Ovary (tissue), 3 donors: Measurements from ENCODE around the gene ARSA.

Experiments
- POLR2A ChIP-seq: fragments of 450-650 bp; IDR thresholded peaks from one replicate; pipeline ENCODE4 v1.6.1; 2017; ENCODE audit warnings: antibody characterized with exemption, mild to moderate bottlenecking, moderate library complexity
- TF ChIP-seq, protein P1 (sequence below), 3 donors: fragments of 450-650 bp in 2 of 3; fragments of 200-600 bp in 1 of 3; IDR thresholded peaks; one replicate each; pipeline versions ENCODE4 v1.5.1 to v1.8.0; 2016 to 2022; ENCODE audit warnings: antibody characterized with exemption in 3 of 3, mild to moderate bottlenecking in 1 of 3
- donor health status: DM: no; HTN: no; CAD: no.

DNA sequence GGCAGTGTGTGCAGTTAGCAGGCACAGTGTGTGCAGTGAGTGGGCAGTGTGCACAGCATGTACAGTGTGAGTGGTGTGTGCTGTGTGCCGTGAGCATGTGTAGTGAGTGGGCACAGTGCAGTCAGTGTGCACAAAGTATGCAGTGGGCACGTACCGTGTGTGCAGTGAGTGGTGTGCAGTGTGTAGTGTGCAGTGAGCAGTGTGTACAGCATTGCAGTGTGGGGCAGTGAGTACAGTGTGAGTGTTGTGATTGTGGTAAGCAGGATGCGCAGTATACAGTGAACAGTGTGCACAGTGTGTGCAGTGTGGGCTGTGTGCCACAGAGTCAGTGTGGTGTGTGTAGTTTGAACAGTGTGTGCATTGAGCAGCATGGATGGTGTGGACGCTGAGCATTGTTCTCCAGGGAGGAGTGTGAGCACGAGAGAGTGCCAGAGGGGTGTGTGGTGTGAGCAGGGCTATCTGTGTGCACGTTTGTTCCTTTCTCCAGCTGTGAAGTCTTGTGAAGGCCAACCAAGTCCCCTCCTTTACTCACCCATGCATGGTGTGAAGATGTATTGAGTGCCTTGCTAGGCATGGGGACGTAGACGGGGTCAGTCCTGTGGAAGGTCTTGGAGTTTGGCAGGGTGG lies 47.7 kb upstream of the ARSA start:
- TF ChIP-seq, protein P1, sequence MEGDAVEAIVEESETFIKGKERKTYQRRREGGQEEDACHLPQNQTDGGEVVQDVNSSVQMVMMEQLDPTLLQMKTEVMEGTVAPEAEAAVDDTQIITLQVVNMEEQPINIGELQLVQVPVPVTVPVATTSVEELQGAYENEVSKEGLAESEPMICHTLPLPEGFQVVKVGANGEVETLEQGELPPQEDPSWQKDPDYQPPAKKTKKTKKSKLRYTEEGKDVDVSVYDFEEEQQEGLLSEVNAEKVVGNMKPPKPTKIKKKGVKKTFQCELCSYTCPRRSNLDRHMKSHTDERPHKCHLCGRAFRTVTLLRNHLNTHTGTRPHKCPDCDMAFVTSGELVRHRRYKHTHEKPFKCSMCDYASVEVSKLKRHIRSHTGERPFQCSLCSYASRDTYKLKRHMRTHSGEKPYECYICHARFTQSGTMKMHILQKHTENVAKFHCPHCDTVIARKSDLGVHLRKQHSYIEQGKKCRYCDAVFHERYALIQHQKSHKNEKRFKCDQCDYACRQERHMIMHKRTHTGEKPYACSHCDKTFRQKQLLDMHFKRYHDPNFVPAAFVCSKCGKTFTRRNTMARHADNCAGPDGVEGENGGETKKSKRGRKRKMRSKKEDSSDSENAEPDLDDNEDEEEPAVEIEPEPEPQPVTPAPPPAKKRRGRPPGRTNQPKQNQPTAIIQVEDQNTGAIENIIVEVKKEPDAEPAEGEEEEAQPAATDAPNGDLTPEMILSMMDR (IDR thresholded peaks at IDR 0.05): no peak
- TF ChIP-seq POLR2A: no peak
